ENCODE measurements around the gene ASPN. TPM values are rescaled to one million over a fixed set of nuclear protein-coding genes. Genes with fewer than 3 reads are reported as not detected.

The ASPN gene
- total RNA-seq, 4 donors from 2014 or later = 1.4 to 4.2 (median 3.1) TPM

DNA sequence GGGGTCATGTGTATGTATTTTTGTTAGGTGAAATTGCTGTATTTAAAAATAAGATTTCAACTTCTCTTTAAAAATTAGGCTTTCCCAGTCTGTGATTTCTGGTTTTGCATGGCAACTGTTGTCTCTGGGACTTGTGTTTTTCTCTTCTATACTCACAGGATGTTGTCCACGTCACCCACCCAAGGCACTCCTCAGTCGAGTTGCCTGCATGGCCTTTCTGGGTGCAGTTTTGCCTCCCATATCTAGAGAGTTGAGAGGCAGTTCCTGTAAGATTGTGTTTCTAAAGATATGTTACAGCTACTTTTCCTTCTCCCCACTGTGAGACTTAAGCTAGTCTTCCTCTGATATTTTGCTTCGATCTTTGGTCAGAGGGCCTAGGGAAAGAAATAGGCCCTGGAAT lies 2.3 kb upstream of the ASPN start:
- Histone ChIP-seq H3K27me3 (no peaks in the 10 kb centered on the region), H3K36me3 (no peaks in the 10 kb centered on the region), H3K9me3 (no peaks in the 10 kb centered on the region), H3K4me1 (peaks cover 16 to 20% of the 10 kb centered on the region in 2 donors), H3K4me3 (no peak overlapping the region), H3K27ac (peak overlapping the region in 1 of 4 donors; percentile 2)
- DNase-seq (no peak), ATAC-seq (no peak)
- intact Hi-C loops (cut with DNase I; ENCODE audit: low total_unique reads) (no loop called here), in situ Hi-C loops (cut with MboI; ENCODE audit: low sequenced_read_pairs in 4 of 4) (no loop called here)
- TF ChIP-seq, protein P1, sequence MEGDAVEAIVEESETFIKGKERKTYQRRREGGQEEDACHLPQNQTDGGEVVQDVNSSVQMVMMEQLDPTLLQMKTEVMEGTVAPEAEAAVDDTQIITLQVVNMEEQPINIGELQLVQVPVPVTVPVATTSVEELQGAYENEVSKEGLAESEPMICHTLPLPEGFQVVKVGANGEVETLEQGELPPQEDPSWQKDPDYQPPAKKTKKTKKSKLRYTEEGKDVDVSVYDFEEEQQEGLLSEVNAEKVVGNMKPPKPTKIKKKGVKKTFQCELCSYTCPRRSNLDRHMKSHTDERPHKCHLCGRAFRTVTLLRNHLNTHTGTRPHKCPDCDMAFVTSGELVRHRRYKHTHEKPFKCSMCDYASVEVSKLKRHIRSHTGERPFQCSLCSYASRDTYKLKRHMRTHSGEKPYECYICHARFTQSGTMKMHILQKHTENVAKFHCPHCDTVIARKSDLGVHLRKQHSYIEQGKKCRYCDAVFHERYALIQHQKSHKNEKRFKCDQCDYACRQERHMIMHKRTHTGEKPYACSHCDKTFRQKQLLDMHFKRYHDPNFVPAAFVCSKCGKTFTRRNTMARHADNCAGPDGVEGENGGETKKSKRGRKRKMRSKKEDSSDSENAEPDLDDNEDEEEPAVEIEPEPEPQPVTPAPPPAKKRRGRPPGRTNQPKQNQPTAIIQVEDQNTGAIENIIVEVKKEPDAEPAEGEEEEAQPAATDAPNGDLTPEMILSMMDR (IDR thresholded peaks at IDR 0.05 in 4 of 5, conservative IDR thresholded peaks at IDR 0.05 in 1 of 5) = no peak
- no peak for TF ChIP-seq POLR2A (IDR thresholded peaks at IDR 0.05)

DNA sequence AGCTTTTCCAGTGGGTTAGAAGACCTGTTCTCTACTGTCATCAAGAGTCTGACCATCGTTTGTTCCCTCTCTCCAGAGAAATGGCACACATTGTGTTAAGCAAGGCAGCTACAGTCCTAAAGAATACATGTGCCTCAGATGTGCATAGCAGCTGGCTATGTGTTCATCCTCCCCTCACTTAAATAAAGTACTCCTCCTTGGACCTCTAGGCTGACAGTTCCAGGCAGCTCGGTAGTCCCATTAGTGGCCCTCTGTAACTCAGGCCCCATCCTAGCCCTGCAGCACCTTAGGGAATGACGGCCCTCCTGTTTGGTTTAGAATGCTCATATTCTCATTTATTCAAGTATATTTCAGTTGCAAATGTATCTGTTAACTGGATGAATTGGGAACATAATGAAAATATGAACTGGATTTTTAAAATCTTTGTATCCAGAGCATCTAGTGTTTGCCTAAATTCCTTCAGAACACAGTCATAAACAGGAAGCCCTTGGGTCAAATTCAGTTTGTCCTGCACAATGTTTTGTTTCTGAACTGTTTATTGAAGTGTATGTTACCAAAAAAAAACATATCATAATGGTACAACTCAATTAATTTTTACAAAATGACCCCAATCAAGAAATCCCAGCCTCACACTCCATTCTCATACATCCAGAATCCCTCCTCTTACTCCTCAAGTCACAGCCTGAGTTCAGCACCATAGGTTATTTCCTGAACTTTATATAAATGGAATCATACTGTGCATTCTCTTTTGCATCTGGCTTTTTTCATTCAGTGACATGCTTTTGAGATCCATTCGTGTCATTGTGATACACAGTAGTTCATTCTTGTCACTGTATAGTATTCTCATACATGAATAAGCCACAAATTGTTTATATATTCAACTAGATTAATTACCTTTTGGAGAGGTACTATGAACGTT lies 1.6 kb upstream of the ASPN start:
- Histone ChIP-seq H3K36me3 (no peaks in the 10 kb centered on the region), H3K9me3 (no peaks in the 10 kb centered on the region), H3K4me3 (no peak overlapping the region), H3K4me1 (peaks cover 16 to 24% of the 10 kb centered on the region in 2 donors), H3K27me3 (no peaks in the 10 kb centered on the region), H3K27ac (peak overlapping the region in 1 of 4 donors; percentile 33)
- in situ Hi-C loops (cut with MboI; ENCODE audit: low sequenced_read_pairs in 4 of 4) = no loop called here
- TF ChIP-seq, protein P1 (IDR thresholded peaks at IDR 0.05 in 4 of 5, conservative IDR thresholded peaks at IDR 0.05 in 1 of 5) = no peak
- TF ChIP-seq POLR2A (IDR thresholded peaks at IDR 0.05) = no peak
- DNase-seq (no peak), ATAC-seq (no peak)
- intact Hi-C loops (cut with DNase I; ENCODE audit: low total_unique reads) = no loop called here

DNA sequence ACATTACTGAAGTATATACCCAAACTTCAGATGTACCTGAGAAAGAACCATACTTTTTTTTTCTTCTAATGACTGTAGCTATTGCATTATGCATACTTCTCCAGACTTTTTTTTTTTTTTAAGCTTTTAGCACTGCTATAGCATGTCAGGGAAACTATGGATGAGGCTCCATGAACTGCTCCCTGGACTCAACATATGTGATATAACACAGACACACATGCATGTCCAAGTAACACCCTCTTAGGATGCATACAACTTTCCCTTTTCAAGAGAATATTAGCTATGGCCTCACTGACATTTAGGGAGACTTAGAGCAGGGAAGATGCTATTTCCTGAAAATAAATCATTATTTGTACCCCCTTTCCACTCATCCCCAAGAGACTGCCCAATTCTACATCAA lies 499 bp upstream of the ASPN start:
- H3K27ac ChIP-seq = no peak overlapping the region
- in situ Hi-C loops (cut with MboI; ENCODE audit: low sequenced_read_pairs in 4 of 4) (no loop called here), intact Hi-C loops (cut with DNase I; ENCODE audit: low total_unique reads) (no loop called here)
- DNase-seq (no peak), ATAC-seq (no peak)
- H3K4me1 ChIP-seq = peaks cover 13 to 24% of the 10 kb centered on the region in 2 donors
- H3K4me3 ChIP-seq = no peak overlapping the region
- TF ChIP-seq POLR2A (IDR thresholded peaks at IDR 0.05) = no peak
- TF ChIP-seq, protein P1 (IDR thresholded peaks at IDR 0.05 in 4 of 5, conservative IDR thresholded peaks at IDR 0.05 in 1 of 5) = no peak
- H3K27me3 ChIP-seq = no peaks in the 10 kb centered on the region
- H3K36me3 ChIP-seq = no peaks in the 10 kb centered on the region
- no peaks in the 10 kb centered on the region for H3K9me3 ChIP-seq

DNA sequence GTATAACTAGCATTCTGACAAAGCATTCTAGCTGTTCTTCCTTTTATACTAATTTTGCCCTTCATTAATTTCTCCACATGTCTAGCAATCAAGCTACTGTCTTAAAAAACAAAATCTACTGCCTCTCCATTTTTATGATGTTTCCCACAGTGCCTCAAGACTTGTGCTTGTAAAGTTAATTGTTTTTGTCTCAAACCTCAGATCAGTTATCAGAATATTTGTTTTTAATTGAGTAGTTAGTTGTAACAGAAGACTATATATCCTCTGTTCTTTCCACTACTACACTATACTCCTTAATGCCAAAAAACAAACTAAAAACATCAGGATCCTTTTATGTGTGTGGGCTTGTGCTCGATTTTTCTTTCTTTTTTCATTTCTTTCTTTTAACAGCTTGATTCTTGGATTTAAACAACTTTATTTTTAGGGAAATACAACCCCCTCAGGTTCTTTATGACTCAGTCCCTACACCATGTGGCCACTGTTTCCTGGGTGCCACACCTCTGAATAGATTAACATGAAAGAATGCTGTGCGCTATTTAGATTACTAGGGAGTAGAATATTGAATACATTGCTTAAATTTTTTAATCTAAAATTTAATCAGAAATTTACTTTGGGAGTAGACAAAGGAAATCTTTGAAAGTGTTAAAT lies 1.2 kb downstream of the ASPN start:
- H3K4me1 ChIP-seq = peaks cover 13 to 24% of the 10 kb centered on the region in 2 donors
- in situ Hi-C loops (cut with MboI; ENCODE audit: low sequenced_read_pairs in 4 of 4) = no loop called here
- TF ChIP-seq, protein P1 (IDR thresholded peaks at IDR 0.05 in 4 of 5, conservative IDR thresholded peaks at IDR 0.05 in 1 of 5) = no peak
- TF ChIP-seq POLR2A (IDR thresholded peaks at IDR 0.05) = no peak
- H3K4me3 ChIP-seq = peak overlapping the region in 3 of 4 donors; percentile 11 to 27 (median 26)
- H3K27ac ChIP-seq = peak overlapping the region; percentile 12 to 64 (median 55)
- DNase-seq (no peak), ATAC-seq (no peak)
- intact Hi-C loops (cut with DNase I; ENCODE audit: low total_unique reads) = no loop called here
- H3K36me3 ChIP-seq = no peaks in the 10 kb centered on the region
- H3K27me3 ChIP-seq = no peaks in the 10 kb centered on the region
- H3K9me3 ChIP-seq = no peaks in the 10 kb centered on the region
